Adipocyte (in vitro differentiated cells): Measurements from ENCODE around the gene SLX4IP.

ENCODE experiments used
- DNase-seq: peaks from one replicate; pipeline ENCODE4 v3.0.0-alpha.2; 2015; ENCODE audit warnings: low read depth
- H3K27me3 ChIP-seq: replicated peaks from 2 replicates; pipeline ENCODE4 v1.7.0; 2013; ENCODE audit warnings: mild to moderate bottlenecking, low read length, moderate library complexity; ENCODE audit not compliant: control insufficient read depth, insufficient read depth
- H3K36me3 ChIP-seq: 2 replicates; pipeline ENCODE4 v1.7.0; 2013; ENCODE audit warnings: low read length, mild to moderate bottlenecking, moderate library complexity; ENCODE audit not compliant: control insufficient read depth, insufficient read depth, severe bottlenecking
- H3K4me1 ChIP-seq: 2 replicates; pipeline ENCODE4 v1.7.0; 2013; ENCODE audit warnings: mild to moderate bottlenecking, low read length, moderate library complexity; ENCODE audit not compliant: control insufficient read depth, insufficient read depth
- H3K4me3 ChIP-seq: 2 replicates; pipeline ENCODE4 v1.7.0; 2013; ENCODE audit warnings: mild to moderate bottlenecking, low read length, moderate library complexity
- H3K9ac ChIP-seq: 2 replicates; pipeline ENCODE4 v1.7.0; 2013; ENCODE audit warnings: mild to moderate bottlenecking, low read length, moderate library complexity
- H3K9me3 ChIP-seq: 2 replicates; pipeline ENCODE4 v1.7.0; 2013; ENCODE audit warnings: mild to moderate bottlenecking, low read length, moderate library complexity; ENCODE audit not compliant: control insufficient read depth

SLX4IP gene

DNA sequence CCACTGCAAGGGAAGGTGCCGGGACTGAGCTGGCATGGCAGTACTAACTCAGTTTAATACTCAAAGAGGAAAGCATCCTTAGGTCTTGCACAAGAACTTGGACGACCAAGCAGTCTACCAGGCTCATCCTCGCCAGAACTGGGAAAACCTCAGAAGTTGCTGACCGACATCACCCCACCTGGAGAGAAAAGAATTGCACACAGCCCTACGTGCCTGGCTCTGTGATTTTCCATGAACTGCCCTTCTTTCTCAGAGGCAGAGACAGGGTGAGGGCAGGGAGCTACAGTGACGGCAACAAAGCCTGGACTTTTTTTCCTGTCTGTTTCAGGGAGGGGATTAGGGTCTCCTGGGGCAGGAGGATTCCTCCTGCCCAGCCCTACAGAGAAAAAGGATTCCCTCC is 230.7 kb downstream of the SLX4IP start:
- no peaks in the 10 kb centered on the region for H3K9me3 ChIP-seq
- H3K4me1 ChIP-seq: peaks cover 43% of the 10 kb centered on the region
- H3K4me3 ChIP-seq: no peak overlapping the region
- DNase-seq: no peak
- H3K36me3 ChIP-seq: peaks cover 55% of the 10 kb centered on the region
- no peaks in the 10 kb centered on the region for H3K27me3 ChIP-seq
- no peak overlapping the region for H3K9ac ChIP-seq

- Histone ChIP-seq H3K27me3 (no peaks in the 10 kb centered on the region), H3K36me3 (peaks cover 49% of the 10 kb centered on the region), H3K9me3 (no peaks in the 10 kb centered on the region), H3K4me1 (peaks cover 46% of the 10 kb centered on the region), H3K4me3 (no peak overlapping the region), H3K9ac (peak overlapping the region; percentile 31)
- DNase-seq: no peak
These were observed 231.3 kb downstream of the SLX4IP start for GRCh38 chr20:10666221-10667076.

DNA sequence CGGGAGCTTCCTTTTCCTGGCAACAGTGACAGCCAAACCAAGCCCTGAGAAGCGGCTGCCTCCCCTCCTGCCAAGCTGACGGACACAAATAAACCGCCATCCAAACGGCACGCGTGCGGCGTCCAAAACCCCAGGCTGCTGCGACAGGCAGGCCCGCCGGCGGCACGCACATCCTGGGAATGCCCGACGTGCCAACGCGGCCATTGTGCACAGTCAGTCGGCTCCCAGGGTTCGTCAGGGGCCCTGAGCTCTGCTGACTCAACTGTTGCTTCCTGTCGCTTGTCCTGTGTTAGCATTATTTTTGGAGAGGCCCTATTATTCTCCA is 231.9 kb downstream of the SLX4IP start:
- Histone ChIP-seq H3K9me3 (no peaks in the 10 kb centered on the region), H3K36me3 (peaks cover 43% of the 10 kb centered on the region), H3K9ac (no peak overlapping the region), H3K4me1 (peaks cover 46% of the 10 kb centered on the region), H3K4me3 (no peak overlapping the region), H3K27me3 (no peaks in the 10 kb centered on the region)
- no peak for DNase-seq

GRCh38 chr20:10667560-10668167 is 232.6 kb downstream of the SLX4IP start:
- Histone ChIP-seq H3K4me3 (no peak overlapping the region), H3K9ac (no peak overlapping the region), H3K4me1 (peaks cover 46% of the 10 kb centered on the region), H3K9me3 (no peaks in the 10 kb centered on the region), H3K36me3 (peaks cover 37% of the 10 kb centered on the region), H3K27me3 (no peaks in the 10 kb centered on the region)
- no peak for DNase-seq

DNA sequence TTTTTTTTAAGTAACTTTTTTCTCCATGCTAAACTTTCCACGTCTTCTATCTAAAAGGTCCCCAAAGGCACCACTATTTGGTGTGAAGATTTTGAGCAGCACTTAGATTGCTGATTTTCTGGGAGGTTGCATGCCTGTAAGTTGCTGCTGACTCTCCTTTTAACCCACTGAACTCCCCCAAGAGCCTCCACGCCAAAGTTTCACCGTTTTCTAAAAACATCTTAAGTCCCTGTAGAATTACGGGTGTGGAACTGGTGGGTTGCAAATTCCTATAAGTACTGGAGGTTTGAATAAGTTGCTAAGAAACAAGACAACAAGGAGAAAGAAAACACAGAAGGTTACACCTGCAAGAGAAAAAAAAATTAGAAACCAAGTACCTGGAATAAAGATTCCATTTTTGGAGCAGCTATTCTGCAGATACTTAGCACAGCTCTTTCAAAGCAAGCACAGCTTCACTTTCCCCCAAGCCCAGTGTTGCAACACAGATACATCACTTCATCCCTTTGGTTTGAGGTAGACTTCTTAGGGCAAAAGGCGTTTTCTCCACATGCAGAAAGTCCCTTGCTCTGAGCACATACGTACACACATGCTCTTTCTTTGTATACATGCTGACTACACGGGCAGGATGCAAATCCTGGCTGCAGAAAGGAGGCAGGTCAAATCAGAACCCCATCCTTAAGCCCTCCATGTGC is 233.7 kb downstream of the SLX4IP start:
- no peak for DNase-seq
- Histone ChIP-seq H3K9me3 (no peaks in the 10 kb centered on the region), H3K9ac (no peak overlapping the region), H3K27me3 (no peaks in the 10 kb centered on the region), H3K4me3 (no peak overlapping the region), H3K4me1 (peaks cover 46% of the 10 kb centered on the region), H3K36me3 (peaks cover 25% of the 10 kb centered on the region)

GRCh38 chr20:10669843-10670446 is 234.8 kb downstream of the SLX4IP start:
- peaks cover 45% of the 10 kb centered on the region for H3K4me1 ChIP-seq
- no peak for DNase-seq
- H3K27me3 ChIP-seq: no peaks in the 10 kb centered on the region
- H3K36me3 ChIP-seq: peaks cover 19% of the 10 kb centered on the region
- peak overlapping the region; percentile 93 for H3K9ac ChIP-seq
- H3K9me3 ChIP-seq: no peaks in the 10 kb centered on the region
- peak overlapping the region; percentile 91 for H3K4me3 ChIP-seq

DNA sequence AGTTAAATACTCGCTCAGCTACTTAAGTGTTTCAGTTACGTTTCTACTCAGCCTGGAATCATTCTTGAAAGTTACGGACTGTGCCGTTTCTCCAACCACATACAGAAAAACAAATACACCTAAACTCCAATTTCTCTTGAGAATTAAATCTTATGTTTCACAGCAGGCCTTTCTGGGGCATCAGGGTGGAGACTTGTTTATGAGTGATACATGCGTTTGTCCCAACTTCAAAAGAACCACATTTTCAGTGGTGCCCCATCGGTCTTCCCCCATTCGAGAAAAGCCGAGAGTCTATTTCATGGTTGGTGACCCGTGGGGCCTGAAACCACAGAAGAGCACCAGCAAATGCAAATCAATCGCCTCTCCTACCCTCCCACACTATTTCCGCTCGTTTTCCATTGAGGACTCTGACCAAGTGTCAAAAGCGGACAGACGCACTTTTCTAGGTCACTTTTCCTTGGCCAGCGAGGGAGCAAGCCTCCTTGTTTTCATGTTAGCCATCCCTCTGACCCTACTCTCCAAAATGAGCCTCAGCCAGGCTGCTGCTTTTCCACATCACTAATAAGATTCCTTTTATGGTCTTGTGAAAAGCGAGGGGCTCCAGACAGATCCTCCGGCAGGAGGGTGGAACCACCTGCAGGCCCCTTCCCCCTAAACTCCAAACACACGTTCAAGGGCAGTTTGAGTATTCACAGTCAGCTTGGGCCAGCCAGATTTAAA is 235.6 kb downstream of the SLX4IP start:
- Histone ChIP-seq H3K4me3 (peak overlapping the region; percentile 91), H3K4me1 (peaks cover 45% of the 10 kb centered on the region), H3K27me3 (no peaks in the 10 kb centered on the region)

DNA sequence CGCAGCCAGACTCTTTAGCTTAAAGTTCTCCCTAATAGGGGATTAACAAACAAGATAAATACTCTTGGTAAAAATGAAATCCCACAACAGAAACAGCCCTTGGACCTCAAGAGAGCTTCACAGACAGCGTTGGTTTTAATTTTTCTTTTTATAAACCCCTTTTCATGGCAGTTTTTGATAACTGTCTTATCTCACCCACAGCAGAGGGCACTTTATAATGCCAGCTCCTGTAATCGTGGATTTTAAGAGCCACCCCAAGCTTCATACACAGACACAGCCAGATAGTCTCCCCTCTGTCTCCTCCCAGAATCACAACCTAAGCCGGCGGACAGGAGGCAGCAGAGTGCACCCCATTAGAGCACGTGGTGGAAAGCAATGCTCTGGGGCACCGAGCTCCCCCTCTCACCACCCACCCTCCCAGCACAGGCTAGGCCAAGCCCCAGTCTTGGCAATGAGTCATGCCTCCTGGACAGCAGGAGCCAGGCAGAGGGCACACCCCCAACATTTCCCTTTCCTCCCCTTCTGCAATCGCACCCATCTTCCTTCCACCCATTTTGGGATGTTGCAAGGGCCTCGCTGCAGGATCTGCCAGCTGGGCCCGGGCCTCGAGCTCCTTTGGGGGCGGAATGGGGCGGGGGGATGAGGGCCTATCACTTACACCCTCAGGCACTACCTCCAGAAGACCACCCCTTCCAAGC is 236.3 kb downstream of the SLX4IP start:
- Histone ChIP-seq H3K4me1 (peaks cover 38% of the 10 kb centered on the region), H3K9me3 (no peaks in the 10 kb centered on the region), H3K9ac (peak overlapping the region; percentile 93), H3K4me3 (peak overlapping the region; percentile 91), H3K36me3 (peaks cover 19% of the 10 kb centered on the region), H3K27me3 (no peaks in the 10 kb centered on the region)
- DNase-seq: peak; percentile 94

More for the DNA sequence above, 235.6 kb downstream of the SLX4IP start:
- Histone ChIP-seq H3K36me3 (peaks cover 19% of the 10 kb centered on the region), H3K9ac (peak overlapping the region; percentile 93), H3K9me3 (no peaks in the 10 kb centered on the region)
- no peak for DNase-seq

DNA sequence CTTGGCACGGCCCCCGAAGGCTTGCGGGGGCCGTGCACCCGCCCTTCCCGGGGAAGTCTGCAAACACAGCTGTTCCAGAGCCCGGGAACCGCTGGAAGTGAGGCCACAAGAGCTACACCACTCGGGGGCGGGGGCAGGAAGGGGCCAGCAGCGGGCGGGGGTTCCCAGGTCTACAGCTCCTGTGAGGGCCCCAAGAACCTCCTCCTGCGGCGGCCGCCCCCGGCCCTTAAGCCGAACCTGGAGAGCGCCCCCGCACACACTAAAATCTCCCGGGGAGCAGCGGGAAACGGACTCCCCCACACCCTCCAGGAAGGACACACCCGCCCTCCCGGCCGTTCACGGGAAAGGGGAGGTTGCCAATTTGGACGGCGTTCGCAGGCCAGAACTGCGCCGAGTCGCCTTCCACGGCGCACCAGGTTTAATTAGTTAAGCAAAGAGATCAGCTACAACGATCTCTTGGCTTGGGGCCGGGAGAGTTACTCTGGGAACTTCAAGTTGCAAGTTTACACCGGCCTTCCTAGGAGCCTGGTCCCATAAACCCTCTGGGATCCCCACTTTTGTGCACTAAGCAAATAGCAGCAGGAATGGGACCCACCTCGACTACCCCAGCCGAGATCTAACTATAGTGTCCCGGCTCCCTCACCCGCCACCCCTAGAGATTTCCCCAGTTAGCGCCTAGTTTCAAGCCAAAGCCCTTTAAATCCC is 237.0 kb downstream of the SLX4IP start:
- H3K9ac ChIP-seq: peak overlapping the region; percentile 93
- peaks cover 16% of the 10 kb centered on the region for H3K36me3 ChIP-seq
- H3K9me3 ChIP-seq: no peaks in the 10 kb centered on the region
- no peaks in the 10 kb centered on the region for H3K27me3 ChIP-seq
- peaks cover 34% of the 10 kb centered on the region for H3K4me1 ChIP-seq
- peak; percentile 68 for DNase-seq
- H3K4me3 ChIP-seq: peak overlapping the region; percentile 91

DNA sequence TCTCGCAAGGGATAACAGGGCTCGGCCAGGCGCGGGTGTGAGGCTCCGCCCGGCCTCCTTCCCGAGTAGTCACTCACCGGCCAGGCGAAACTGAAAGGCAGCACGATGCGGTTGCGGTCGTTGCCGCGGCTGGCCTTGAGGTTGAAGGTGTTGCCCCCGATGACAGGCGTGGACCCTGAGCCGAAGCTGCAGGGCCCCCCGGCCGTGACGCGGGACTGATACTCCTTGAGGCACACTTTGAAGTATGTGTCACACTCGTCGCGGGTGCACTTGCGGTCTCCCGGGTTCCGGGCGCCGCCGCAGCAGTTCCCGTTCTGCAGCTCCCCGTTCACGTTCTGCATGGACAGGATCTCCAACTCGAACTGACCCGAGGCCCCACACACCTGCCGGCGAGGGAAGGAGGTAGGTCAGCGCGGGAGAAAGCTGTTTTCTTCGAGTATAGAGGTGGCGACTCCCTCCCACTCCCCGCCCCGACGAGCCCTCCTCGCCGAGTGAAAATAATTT is 237.6 kb downstream of the SLX4IP start:
- no peaks in the 10 kb centered on the region for H3K27me3 ChIP-seq
- H3K36me3 ChIP-seq: peaks cover 10% of the 10 kb centered on the region
- no peaks in the 10 kb centered on the region for H3K9me3 ChIP-seq
- peak; percentile 76 for DNase-seq
- peak overlapping the region; percentile 91 for H3K4me3 ChIP-seq
- peak overlapping the region; percentile 93 for H3K9ac ChIP-seq
- H3K4me1 ChIP-seq: peaks cover 34% of the 10 kb centered on the region
